ENCODE results near the gene DAPK1.
A peak's percentile ranks its signal among the peaks of the same experiment; 100 is the strongest.

The DAPK1 gene

DNA sequence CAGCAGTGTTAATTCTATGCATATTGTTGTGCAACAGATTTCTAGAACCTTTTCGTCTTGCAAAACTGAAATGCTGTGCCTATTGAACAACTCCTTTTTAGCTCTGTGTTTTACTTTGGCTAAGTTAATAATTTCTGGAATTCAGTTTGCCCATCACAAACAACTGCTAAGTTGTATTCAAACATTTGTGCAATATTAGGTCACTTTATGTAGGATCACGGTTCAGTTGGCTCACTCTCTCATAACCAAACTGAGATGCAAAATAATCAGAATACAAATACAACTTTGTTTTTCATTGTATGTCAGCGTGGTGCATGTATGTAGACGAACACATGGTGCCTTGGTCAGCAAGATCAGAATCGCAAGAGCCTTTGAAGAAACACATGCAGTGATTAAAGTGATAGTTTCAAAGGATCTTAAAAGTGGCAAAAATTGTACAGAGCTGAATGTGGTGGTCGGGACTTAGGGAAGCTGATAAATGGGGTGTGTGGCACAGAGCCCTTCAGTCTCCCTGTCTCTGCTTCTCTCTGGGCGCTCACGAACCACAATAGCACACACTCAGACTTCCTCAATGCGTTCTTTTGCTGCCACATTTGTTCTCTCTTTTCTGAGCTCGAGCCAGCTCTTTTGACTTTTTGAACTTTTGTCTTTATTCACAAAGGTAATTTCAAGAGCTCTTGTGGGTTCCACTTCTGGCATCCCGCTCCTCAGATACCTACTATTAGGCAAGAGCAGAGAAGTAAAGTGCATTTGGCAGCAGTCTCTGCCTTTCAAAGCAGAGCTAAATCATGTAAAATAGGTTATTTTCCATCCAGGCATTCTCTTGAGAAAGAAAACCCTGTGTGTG lies 115.8 kb downstream of the DAPK1 start:
- DNase-seq (ENCODE audit: low read depth): no peak

DNA sequence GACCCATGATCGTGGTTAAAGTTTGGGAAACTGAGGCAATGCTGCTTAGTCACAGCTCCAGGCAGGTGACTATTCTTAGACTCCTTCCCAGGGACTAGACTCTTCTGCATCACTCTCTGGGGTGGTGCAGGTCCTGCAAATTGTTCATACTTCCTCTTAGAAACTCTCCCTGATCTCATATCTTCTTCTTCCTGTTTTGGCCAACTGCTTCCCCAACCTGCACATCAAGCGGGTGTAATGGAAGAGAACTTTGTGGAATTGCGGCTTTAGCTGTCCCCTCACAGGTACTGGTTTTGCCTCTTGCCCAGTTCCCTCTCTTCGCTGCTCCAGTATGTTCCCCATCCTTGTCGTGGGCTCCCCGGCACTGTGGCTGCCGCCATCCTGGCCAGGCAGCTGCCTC lies 116.7 kb downstream of the DAPK1 start:
- no peak for DNase-seq (ENCODE audit: low read depth)

DNA sequence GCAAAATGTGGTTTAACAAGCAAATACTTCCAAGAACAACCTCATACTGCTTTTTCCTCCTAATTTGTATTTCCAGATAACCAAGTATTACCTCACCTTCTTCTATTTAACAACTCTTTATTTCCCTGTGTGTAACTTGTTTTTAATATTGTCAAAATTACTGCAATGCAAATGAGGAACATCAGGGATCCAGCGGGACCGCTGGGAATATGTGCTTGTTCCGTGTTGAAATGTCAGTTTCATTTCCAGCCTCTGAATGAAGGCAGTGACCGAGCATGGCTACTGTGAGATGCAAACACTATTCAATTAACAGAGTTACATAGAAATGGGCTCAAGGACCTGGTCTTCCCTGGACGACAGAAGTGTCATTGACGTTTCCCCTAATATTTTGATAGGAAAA lies 117.5 kb downstream of the DAPK1 start:
- DNase-seq (ENCODE audit: low read depth): no peak

- DNase-seq (ENCODE audit: low read depth): no peak
Observed at GRCh38 chr9:87615547-87616148, 118.0 kb downstream of the DAPK1 start.

- no peak for DNase-seq (ENCODE audit: low read depth)
Observed at GRCh38 chr9:87618226-87618625, 120.6 kb downstream of the DAPK1 start.

DNA sequence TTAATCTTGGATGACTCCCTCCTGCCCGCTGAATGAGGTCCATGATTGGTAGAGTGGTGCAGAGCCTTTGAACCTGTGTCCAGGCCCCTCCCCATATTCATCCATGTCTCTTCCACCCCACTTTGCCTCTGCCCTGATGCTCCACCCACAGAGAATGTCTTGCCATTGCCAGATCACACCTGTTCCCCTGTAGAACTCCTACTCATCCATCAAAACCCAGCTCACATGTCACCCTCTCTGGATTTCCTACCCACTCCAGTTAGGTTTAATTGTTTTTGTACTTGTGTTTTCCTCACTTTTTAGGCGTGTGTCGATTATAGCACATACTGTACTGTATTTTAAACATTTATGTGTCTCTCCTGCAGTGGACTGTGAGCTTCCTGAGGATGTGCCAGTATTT lies 121.3 kb downstream of the DAPK1 start:
- no peak for DNase-seq (ENCODE audit: low read depth)

DNA sequence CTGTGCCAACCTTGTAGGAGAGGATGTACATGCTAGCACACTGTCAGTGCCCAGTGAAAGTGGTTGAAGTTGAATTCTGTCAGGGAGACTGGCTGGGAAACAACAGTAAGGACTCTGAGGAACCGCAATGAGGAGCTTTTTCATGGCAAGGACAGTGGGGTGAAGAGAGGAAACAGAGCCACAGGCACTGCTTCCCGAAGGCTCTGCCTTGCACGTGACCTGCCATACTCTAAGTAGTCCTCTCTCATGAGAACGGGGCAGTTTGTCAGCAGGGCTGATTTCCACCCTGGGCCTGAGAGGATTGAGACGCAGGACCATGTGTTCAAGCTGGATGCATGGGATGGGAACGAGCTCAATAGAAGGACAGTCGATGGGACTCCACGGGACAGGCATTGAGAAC lies 121.7 kb downstream of the DAPK1 start:
- DNase-seq (ENCODE audit: low read depth): no peak

GRCh38 chr9:87620731-87621322 lies 123.2 kb downstream of the DAPK1 start:
- no peak for DNase-seq (ENCODE audit: low read depth)

DNA sequence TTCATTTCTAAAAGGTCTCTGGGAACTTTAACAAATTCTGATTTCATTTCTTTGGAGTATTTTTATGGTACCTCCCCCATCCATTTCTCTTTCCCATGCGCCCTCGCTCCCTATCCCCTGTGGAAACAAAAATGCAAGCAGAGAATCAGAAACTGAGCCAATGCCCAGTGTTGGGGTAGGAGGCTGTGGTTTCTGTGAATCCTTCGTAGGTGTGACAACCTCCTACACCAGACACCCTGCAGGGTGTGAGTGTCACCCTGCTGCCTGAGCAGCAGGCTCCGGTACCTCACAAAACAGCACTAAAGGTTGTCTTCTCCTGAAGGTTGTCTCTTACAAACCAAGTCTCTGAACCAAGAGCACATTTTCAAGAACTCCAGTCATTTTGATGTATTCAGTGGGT lies 124.4 kb downstream of the DAPK1 start:
- no peak for DNase-seq (ENCODE audit: low read depth)

DNA sequence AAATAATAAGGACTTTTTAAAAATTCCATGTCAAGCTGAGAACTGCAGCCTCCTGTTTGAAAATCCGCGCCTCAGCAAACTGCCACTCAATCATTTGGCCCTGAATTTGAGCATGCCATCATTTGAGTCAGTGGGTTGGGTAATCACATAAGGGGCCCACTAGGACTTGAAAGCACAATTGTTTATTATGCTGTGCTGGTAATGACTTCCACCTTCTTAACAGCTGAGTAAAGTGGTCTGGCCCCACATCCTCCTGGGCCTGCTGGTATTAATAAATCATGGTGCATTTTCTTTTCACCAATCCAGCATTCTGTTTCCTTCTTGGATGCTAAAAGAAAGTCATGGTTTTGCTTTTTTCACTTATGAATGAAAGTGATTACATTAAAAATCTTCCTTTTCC lies 125.3 kb downstream of the DAPK1 start:
- DNase-seq (ENCODE audit: low read depth): no peak

DNA sequence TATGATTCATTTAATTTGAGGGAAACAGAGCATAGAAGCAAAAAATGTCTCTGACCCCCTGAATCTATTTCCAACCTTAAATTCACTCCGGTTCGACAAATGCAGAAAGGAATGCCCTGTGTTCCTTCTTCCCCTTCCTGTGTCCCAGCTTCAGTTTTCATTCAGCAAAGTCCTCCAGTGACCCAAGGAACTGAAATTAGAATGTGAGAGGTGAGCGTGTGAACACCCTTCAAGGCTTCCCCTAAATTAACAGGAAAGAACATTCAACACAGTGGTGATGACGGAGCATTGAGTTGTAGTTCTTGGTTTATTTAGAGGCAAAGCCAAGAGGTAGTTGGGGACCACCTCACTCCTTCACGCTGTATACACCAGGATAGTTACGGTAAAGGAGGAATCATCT lies 130.7 kb downstream of the DAPK1 start:
- DNase-seq (ENCODE audit: low read depth): no peak

GRCh38 chr9:87629104-87629503 lies 131.4 kb downstream of the DAPK1 start:
- no peak for DNase-seq (ENCODE audit: low read depth)

GRCh38 chr9:87630266-87630665 lies 132.6 kb downstream of the DAPK1 start:
- DNase-seq (ENCODE audit: low read depth): no peak

DNA sequence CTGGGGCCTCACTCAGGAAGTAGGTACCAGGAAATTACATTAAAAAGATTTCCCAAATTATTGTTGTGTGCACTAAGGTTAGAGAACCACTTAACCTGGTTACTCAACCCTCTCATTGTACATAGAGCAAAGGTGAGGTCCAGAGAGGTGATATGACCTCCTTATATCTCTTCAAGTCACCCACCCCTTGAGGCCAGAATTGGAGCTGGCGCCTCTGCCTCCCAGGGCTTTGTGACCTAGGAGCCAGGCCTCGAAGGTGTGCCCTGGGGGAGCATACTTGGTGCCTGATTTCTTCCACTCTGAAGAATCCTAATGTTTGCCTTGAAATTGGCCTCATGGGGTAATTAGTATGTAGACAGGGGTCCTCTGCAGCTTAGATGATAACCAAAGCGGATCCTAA lies 133.2 kb downstream of the DAPK1 start:
- no peak for DNase-seq (ENCODE audit: low read depth)

DNA sequence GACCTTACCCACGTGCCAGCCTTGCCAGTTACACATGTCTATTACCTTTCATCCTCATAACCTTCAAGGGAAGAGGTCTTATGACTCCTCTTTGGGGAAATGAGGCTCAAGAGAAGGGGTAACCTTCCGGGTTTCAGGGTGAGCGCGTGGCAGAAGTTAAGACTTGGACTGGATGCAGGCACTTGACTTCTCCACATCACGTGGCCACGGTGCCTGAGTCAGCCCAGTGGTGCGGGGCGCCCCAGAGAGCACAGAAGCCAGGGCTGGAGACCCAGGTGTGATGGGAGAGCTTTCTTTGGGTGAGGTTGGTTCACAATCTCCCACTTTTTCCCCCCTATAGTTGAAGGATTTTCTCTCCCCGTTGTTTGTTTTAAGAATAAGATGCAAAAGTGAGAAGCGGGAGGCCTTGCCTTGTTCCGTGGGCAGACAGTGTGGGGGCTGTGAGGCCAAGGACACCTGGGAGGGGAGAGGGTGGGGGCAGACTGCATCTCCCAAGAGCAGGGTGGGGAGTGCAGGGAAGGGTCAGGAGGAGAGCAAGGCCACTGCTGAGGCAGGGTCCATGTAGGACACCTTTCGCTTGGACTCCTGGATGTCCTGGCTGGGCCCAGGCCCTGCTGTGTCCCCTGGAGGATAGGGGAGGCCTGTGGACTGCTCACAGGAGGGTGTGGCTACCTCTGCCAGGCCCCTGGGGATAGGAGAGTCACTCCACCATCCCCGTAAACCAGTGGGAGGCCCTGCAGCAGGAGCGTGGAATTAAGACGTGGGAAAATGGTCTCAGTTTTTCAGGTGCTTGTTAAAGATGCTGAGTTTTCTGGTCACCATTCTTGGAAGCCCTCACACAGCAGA lies 138.2 kb downstream of the DAPK1 start:
- no peak for DNase-seq (ENCODE audit: low read depth)

GRCh38 chr9:87638292-87638691 lies 140.6 kb downstream of the DAPK1 start:
- no peak for DNase-seq (ENCODE audit: low read depth)

GRCh38 chr9:87639949-87640348 lies 142.3 kb downstream of the DAPK1 start:
- DNase-seq (ENCODE audit: low read depth): no peak

GRCh38 chr9:87640385-87640795 lies 142.7 kb downstream of the DAPK1 start:
- peak; percentile 33 for DNase-seq (ENCODE audit: low read depth)

DNA sequence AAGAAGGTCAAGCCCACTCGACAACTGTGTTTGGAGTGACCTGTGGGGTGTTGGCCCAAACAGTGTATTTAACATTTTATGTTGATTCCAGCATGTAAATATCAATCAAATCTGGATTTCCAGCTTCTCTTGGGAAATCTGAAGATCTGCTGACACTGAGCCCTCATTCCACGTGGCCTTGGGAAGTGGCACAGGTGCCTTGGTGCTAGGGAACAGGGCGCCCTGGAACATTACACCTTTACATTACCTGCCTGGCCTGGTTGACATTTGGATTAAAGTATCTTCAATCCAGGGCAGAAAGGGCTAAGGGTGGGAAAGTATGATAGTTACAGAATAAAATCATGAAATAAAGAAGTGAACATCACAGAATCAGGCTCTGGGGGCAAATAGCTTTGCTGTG lies 143.4 kb downstream of the DAPK1 start:
- DNase-seq (ENCODE audit: low read depth): no peak

DNA sequence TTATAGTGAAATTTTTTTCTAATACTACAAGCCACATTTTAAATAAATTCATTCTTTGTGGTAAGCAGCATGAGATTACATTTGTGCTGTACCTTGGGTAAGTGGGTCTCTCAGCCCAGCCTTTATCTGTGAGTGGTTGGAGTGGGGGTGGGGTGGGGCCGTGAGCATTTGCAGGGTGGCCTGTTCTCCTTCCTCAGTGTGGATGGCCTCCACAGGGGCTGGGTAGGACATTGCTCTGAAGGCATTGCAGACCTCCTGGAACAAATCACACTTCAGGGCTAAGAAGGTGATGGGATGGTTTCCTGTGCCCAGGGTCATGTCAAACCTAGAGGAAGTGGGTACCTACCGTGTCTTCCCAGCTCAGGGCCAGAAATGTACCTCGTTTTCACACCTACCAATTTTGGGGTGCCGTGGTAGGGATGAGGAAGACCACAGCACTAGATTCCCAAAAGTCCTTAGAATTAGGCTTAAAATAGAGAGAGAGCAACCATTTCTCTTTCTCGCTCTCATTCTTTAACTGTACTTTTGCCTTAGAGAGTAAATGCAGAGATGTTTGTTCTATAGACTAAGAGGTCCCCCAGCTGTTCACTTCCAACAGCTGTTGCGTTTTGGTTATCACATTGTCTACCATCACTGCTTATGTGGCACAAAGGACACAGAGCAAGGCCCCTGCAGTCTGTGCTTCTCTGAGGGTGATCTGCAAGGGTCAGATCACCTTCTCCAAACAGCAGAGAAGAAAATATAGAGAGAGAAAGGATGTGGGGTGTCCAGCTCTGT lies 144.9 kb downstream of the DAPK1 start:
- no peak for DNase-seq (ENCODE audit: low read depth)

- no peak for DNase-seq (ENCODE audit: low read depth)
Observed at GRCh38 chr9:87643107-87643650, 145.5 kb downstream of the DAPK1 start.

Measured in stromal cell of bone marrow (primary cell).